Retinal pigment epithelial cell (primary cell): ENCODE measurements around the gene SUN1.

Source experiments
- DNase-seq: peaks from one replicate; pipeline ENCODE4 v3.0.0-alpha.2; 2010; ENCODE audit warnings: low read depth
- H3K4me3 ChIP-seq: 2 replicates; pipeline ENCODE4 v1.5.1; 2011; ENCODE audit warnings: mild to moderate bottlenecking, low read length, control low read depth, moderate library complexity
- CTCF ChIP-seq: conservative IDR thresholded peaks from 2 replicates; pipeline ENCODE4 v1.5.1; 2011; ENCODE audit warnings: low read depth, low read length, control low read depth, inconsistent platforms

SUN1 gene

GRCh38 chr7:879706-880105 lies 47.4 kb downstream of the SUN1 start:
- DNase-seq, result no peak
- TF ChIP-seq CTCF, result no peak
- H3K4me3 ChIP-seq, result no peak overlapping the region

GRCh38 chr7:880450-880849 lies 48.2 kb downstream of the SUN1 start:
- DNase-seq, result no peak
- TF ChIP-seq CTCF, result no peak
- H3K4me3 ChIP-seq, result no peak overlapping the region

GRCh38 chr7:881441-882234 lies 49.4 kb downstream of the SUN1 start:
- no peak for DNase-seq
- no peak for TF ChIP-seq CTCF
- no peak overlapping the region for H3K4me3 ChIP-seq

- TF ChIP-seq CTCF, result no peak
- no peak for DNase-seq
- no peak overlapping the region for H3K4me3 ChIP-seq
Observed at GRCh38 chr7:882336-883035, 50.2 kb downstream of the SUN1 start.

- TF ChIP-seq CTCF, result no peak
- no peak overlapping the region for H3K4me3 ChIP-seq
- no peak for DNase-seq
Observed at GRCh38 chr7:883055-884021, 51.1 kb downstream of the SUN1 start.

GRCh38 chr7:884191-885003 lies 52.1 kb downstream of the SUN1 start:
- no peak for TF ChIP-seq CTCF
- DNase-seq, result no peak
- no peak overlapping the region for H3K4me3 ChIP-seq
